Keratinocyte (primary cell): ENCODE measurements around the gene KCNB1. TPM values are rescaled to one million over a fixed set of nuclear protein-coding genes. Genes with fewer than 3 reads are reported as not detected.

ENCODE experiments used
- DNase-seq: peaks from one replicate; pipeline ENCODE4 v3.0.0-alpha.2; 2011; ENCODE audit warnings: low read depth, missing footprints, low spot score
- FAIRE-seq: peaks from 2 replicates; lab custom pipeline; 2011; peaks lifted over from hg19 to GRCh38; lab: Jason Lieb, UNC
- H2AFZ ChIP-seq: 2 replicates; pipeline ENCODE4 v1.6.0; 2012; ENCODE audit warnings: low read length, control low read depth, inconsistent platforms; ENCODE audit not compliant: control insufficient read depth
- H3K27ac ChIP-seq: 2 replicates; pipeline ENCODE4 v1.5.1; 2011; ENCODE audit warnings: low read length; ENCODE audit not compliant: control insufficient read depth, insufficient read depth
- H3K27me3 ChIP-seq: 3 replicates; pipeline ENCODE4 v1.6.0; 2011; ENCODE audit warnings: low read length; ENCODE audit not compliant: control insufficient read depth, insufficient read depth; ENCODE audit errors: extremely low read depth
- H3K36me3 ChIP-seq, 2 experiments: 2 replicates in 1 of 2; 3 replicates in 1 of 2; pipeline ENCODE4 v1.5.1; 2011; ENCODE audit warnings: low read length in 2 of 2, mild to moderate bottlenecking in 1 of 2; ENCODE audit not compliant: control insufficient read depth in 2 of 2, insufficient read depth in 2 of 2; ENCODE audit errors: extremely low read depth in 1 of 2
- H3K4me1 ChIP-seq: 3 replicates; pipeline ENCODE4 v1.5.1; 2011; ENCODE audit warnings: low read length; ENCODE audit not compliant: control insufficient read depth, insufficient read depth; ENCODE audit errors: extremely low read depth
- H3K4me2 ChIP-seq: 3 replicates; pipeline ENCODE4 v1.6.0; 2011; ENCODE audit warnings: low read depth, low read length; ENCODE audit not compliant: control insufficient read depth, insufficient read depth; ENCODE audit errors: extremely low read depth
- H3K4me3 ChIP-seq, 3 experiments: fragments of 200-600 bp in 1 of 3; sonication (generic) in 1 of 3; 2 replicates in 2 of 3; 3 replicates in 1 of 3; pipeline ENCODE4 v1.5.1; 2011 to 2016; ENCODE audit warnings: low read length in 3 of 3, mild to moderate bottlenecking in 3 of 3, control low read depth in 2 of 3, inconsistent platforms in 1 of 3, low read depth in 1 of 3, mixed read lengths in 1 of 3, mixed run types in 1 of 3, moderate library complexity in 1 of 3; ENCODE audit not compliant: control insufficient read depth in 2 of 3, insufficient read depth in 2 of 3; ENCODE audit errors: extremely low read depth in 1 of 3
- H3K79me2 ChIP-seq: 2 replicates; pipeline ENCODE4 v1.6.0; 2012; ENCODE audit warnings: low read length; ENCODE audit not compliant: control insufficient read depth, insufficient read depth
- H3K9ac ChIP-seq: 3 replicates; pipeline ENCODE4 v1.6.0; 2011; ENCODE audit warnings: low read length; ENCODE audit not compliant: control insufficient read depth, insufficient read depth; ENCODE audit errors: extremely low read depth
- H3K9me1 ChIP-seq: 3 replicates; pipeline ENCODE4 v1.6.0; 2011; ENCODE audit warnings: low read length; ENCODE audit not compliant: control insufficient read depth, insufficient read depth; ENCODE audit errors: extremely low read depth
- H3K9me3 ChIP-seq: 2 replicates; pipeline ENCODE4 v1.5.1; 2012; ENCODE audit warnings: low read depth, low read length; ENCODE audit not compliant: control insufficient read depth
- H4K20me1 ChIP-seq: 3 replicates; pipeline ENCODE4 v1.6.0; 2011; ENCODE audit warnings: low read length; ENCODE audit not compliant: control insufficient read depth, insufficient read depth; ENCODE audit errors: extremely low read depth
- CTCF ChIP-seq, 3 experiments: IDR thresholded peaks in 1 of 3; conservative IDR thresholded peaks in 1 of 3; optimal IDR thresholded peaks in 1 of 3; 2 replicates in 2 of 3; 3 replicates in 1 of 3; pipeline versions ENCODE3 to v1.5.1; 2011; ENCODE audit warnings: low read length in 3 of 3, mild to moderate bottlenecking in 3 of 3, moderate library complexity in 2 of 3, control low read depth in 1 of 3, inconsistent platforms in 1 of 3; ENCODE audit not compliant: insufficient read depth in 2 of 3; ENCODE audit errors: extremely low read depth in 1 of 3
- EZH2 ChIP-seq: IDR thresholded peaks from one replicate; pipeline ENCODE4 v1.6.1; 2012; ENCODE audit warnings: inconsistent platforms, mild to moderate bottlenecking, low read length, moderate library complexity
- dilution Hi-C: fragments of 300-500 bp; cut with MboI; formaldehyde crosslinking; loops from one replicate; pipeline ENCODE4 v1.7.0; 2020; ENCODE audit warnings: low sequenced_read_pairs; ENCODE audit not compliant: extremely low pct_ligation_motif_present
- polyA minus RNA-seq, 3 experiments: library from RNA; depleted of rRNA, polyadenylated mRNA; stranded (reverse); fragments of >200 nt; gene quantifications; 1 replicate in 1 of 3; 2 replicates in 1 of 3; 3 replicates in 1 of 3; pipeline ENCODE4 v1.2.3, GENCODE V29; 2011
- polyA plus RNA-seq, 5 experiments: library from polyadenylated mRNA; depleted of rRNA in 3 of 5; stranded (reverse) in 3 of 5; stranded (forward) in 1 of 5; unstranded in 1 of 5; fragments of >200 nt; gene quantifications; 1 replicate in 1 of 5; 2 replicates in 3 of 5; 3 replicates in 1 of 5; pipeline versions ENCODE4 v1.2.1 to v1.2.3, GENCODE V29; 2011 to 2012; ENCODE audit warnings: missing spikeins in 2 of 5, low read depth in 1 of 5, low replicate concordance in 1 of 5

Gene KCNB1
- polyA plus RNA-seq (0.03 TPM in 1 of 3 replicates, not detected in the others), polyA minus RNA-seq (0.03 TPM in 1 of 3 replicates, not detected in the others)
- polyA plus RNA-seq (2011; ENCODE audit: low read depth) = not detected
- 0.01 and 0.02 TPM in 2 replicates for polyA plus RNA-seq (2011; cell fraction: cytosol; rRNA removed)
- polyA plus RNA-seq (2011; cell fraction: nucleus; rRNA removed) = 0.06 and 0.09 TPM in 2 replicates
- polyA plus RNA-seq (2012; ENCODE audit: low replicate concordance) = 0.03 and 0.52 TPM in 2 replicates
- polyA minus RNA-seq (2011; cell fraction: cytosol; rRNA and poly(A)+ RNA removed) = not detected
- polyA minus RNA-seq (2011; cell fraction: nucleus; rRNA and poly(A)+ RNA removed) = 0.11 TPM in 1 of 2 replicates, not detected in the other

DNA sequence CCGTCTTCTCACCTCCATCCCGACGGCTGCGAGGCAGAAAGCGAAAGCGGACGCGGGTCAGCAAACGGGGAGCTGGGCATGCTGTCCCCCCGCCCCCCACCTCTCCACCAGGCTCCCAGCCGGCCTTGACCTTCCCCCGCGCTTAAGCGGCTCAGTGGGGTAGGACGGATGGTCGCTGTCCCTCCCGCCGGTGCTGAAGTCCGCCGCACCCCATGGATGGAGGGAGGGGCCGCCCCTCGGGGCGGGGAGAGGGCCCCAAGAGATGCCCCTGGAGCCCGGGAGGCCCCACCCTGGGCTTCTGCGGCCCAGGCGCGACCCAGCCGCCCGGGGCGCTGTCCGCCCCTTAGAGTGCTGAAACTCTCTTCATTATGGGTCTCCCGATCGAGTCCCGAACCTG, at the start of gene KCNB1:
KCNB1 (minus strand) TSS at position 48 of the 397 bp plus-strand sequence. CDS start 188 bp downstream, outside the sequence.
- Histone ChIP-seq H3K4me2 (no peak within 1 kb of the TSS), H3K27me3 (peaks cover 62% of the 10 kb centered on the region)
- no peak for DNase-seq

GRCh38 chr20:49529470-49529869, 47.0 kb upstream of the KCNB1 start:
- H3K4me2 ChIP-seq = no peak overlapping the region

More for the DNA sequence above, at the start of gene KCNB1:
- H3K79me2 ChIP-seq = no peaks in the 10 kb centered on the region
- H3K27ac ChIP-seq = no peak within 1 kb of the TSS
- H3K9me1 ChIP-seq = no peaks in the 10 kb centered on the region
- no peak within 1 kb of the TSS for H3K9ac ChIP-seq
- no peak within 1 kb of the TSS for H3K4me3 ChIP-seq
- TF ChIP-seq EZH2 (peak; percentile 41), CTCF (optimal IDR thresholded peaks at IDR 0.05 in 1 of 3, IDR thresholded peaks at IDR 0.05 in 1 of 3, conservative IDR thresholded peaks at IDR 0.05 in 1 of 3; ENCODE audit: extremely low read depth in 1 of 3, insufficient read depth in 2 of 3, low read length in 3 of 3) (no peak)
- no peaks in the 10 kb centered on the region for H3K9me3 ChIP-seq
- dilution Hi-C loops = no loop called here
- H2AFZ ChIP-seq = no peak within 1 kb of the TSS
- no peak for FAIRE-seq
- H3K36me3 ChIP-seq = no peaks in the 10 kb centered on the region
- peaks cover 3% of the 10 kb centered on the region for H3K4me1 ChIP-seq
- H4K20me1 ChIP-seq = no peaks in the 10 kb centered on the region

More at GRCh38 chr20:49529470-49529869, 47.0 kb upstream of the KCNB1 start:
- H3K9me1 ChIP-seq = no peaks in the 10 kb centered on the region
- DNase-seq = no peak
- FAIRE-seq = peak; percentile 51
- no peak overlapping the region for H3K9ac ChIP-seq
- H3K27me3 ChIP-seq = no peaks in the 10 kb centered on the region
- no peaks in the 10 kb centered on the region for H3K79me2 ChIP-seq
- no peak overlapping the region for H3K4me3 ChIP-seq
- no peaks in the 10 kb centered on the region for H4K20me1 ChIP-seq
- no peak overlapping the region for H2AFZ ChIP-seq
- H3K9me3 ChIP-seq = no peaks in the 10 kb centered on the region
- H3K36me3 ChIP-seq = no peaks in the 10 kb centered on the region
- TF ChIP-seq CTCF (optimal IDR thresholded peaks at IDR 0.05 in 1 of 3, IDR thresholded peaks at IDR 0.05 in 1 of 3, conservative IDR thresholded peaks at IDR 0.05 in 1 of 3; ENCODE audit: extremely low read depth in 1 of 3, insufficient read depth in 2 of 3, low read length in 3 of 3) (no peak), EZH2 (no peak)
- dilution Hi-C loops = no loop called here
- H3K27ac ChIP-seq = no peak overlapping the region
- H3K4me1 ChIP-seq = peaks cover 5% of the 10 kb centered on the region
